Activated gamma-delta T cell treated with Interleukin-2 at 50 U/mL for 16 hours (primary cell): Measurements from ENCODE around the gene NCAPD2.
A peak's percentile ranks its signal among the peaks of the same experiment; 100 is the strongest.

Source experiments
- DNase-seq: peaks from one replicate; pipeline ENCODE4 v3.0.0-alpha.2; 2020

NCAPD2 gene

GRCh38 chr12:6534945-6535696 lies 41.2 kb downstream of the NCAPD2 start:
- DNase-seq, result peak; percentile 63

- DNase-seq, result no peak
Observed at GRCh38 chr12:6535697-6535946, 41.7 kb downstream of the NCAPD2 start.

GRCh38 chr12:6535960-6536847 lies 42.3 kb downstream of the NCAPD2 start:
- no peak for DNase-seq

GRCh38 chr12:6536894-6537579 lies 43.1 kb downstream of the NCAPD2 start:
- no peak for DNase-seq

- DNase-seq, result peak; percentile 88
Observed at GRCh38 chr12:6537580-6538419, 43.9 kb downstream of the NCAPD2 start.

GRCh38 chr12:6538420-6539313 lies 44.8 kb downstream of the NCAPD2 start:
- no peak for DNase-seq

GRCh38 chr12:6539314-6539682 lies 45.4 kb downstream of the NCAPD2 start:
- no peak for DNase-seq

GRCh38 chr12:6539707-6540134 lies 45.8 kb downstream of the NCAPD2 start:
- no peak for DNase-seq

- peak; percentile 29 for DNase-seq
Observed at GRCh38 chr12:6540181-6540877, 46.4 kb downstream of the NCAPD2 start.

GRCh38 chr12:6541371-6542165 lies 47.7 kb downstream of the NCAPD2 start:
- DNase-seq, result no peak

GRCh38 chr12:6542209-6543009 lies 48.5 kb downstream of the NCAPD2 start:
- no peak for DNase-seq

GRCh38 chr12:6546016-6546415 lies 52.1 kb downstream of the NCAPD2 start:
- no peak for DNase-seq

GRCh38 chr12:6547566-6547965 lies 53.7 kb downstream of the NCAPD2 start:
- DNase-seq, result no peak

GRCh38 chr12:6547987-6548386 lies 54.1 kb downstream of the NCAPD2 start:
- DNase-seq, result no peak

- DNase-seq, result no peak
Observed at GRCh38 chr12:6548556-6548955, 54.7 kb downstream of the NCAPD2 start.

- no peak for DNase-seq
Observed at GRCh38 chr12:6548966-6549683, 55.2 kb downstream of the NCAPD2 start.

GRCh38 chr12:6549684-6550151 lies 55.8 kb downstream of the NCAPD2 start:
- no peak for DNase-seq

GRCh38 chr12:6550294-6551062 lies 56.6 kb downstream of the NCAPD2 start:
- no peak for DNase-seq
